ENCODE measurements around the gene RAB34.

The RAB34 gene, protein sequence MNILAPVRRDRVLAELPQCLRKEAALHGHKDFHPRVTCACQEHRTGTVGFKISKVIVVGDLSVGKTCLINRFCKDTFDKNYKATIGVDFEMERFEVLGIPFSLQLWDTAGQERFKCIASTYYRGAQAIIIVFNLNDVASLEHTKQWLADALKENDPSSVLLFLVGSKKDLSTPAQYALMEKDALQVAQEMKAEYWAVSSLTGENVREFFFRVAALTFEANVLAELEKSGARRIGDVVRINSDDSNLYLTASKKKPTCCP

DNA sequence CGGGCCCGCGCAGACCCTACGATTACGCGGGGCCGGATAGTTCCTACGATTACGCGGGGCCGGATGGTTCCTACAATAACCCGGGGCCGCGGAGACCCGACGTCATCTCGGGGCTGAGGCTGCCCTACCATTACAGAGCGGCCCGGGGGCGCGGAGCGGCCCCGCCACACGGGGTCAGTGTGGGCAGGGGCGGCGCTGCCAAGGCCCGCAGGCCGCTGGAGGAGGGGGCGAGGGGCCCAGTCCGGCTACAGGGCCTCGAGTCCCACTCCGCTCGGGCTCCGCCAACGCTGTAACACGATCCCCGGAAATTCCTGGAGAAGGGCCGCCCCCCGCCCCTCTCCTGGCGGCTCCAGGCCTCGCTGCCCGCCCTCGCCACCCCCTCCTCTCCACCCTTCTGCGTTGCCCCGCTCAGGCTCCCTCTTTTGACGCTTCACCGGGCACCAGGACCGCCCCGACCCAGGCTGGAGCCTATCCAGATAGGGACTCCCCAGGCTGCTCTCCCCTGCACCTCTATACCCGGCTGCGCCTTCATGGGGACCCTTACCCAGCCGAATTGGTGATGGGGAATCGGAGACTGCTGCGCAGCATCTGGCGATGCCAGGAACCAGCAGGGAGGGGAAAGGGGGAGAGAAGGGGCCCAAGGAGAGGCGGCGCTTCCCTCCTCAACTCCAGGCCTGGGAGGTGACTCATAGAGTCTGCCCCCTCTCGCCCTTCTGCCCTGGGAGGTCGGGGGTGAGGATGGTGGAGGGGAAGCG lies at the start of gene RAB34:
RAB34 (minus strand) TSS at position 291 of the 755 bp plus-strand sequence. CDS start 602 bp downstream, outside the sequence.
- peak in 1 of 2 donors; percentile 27 for DNase-seq

DNA sequence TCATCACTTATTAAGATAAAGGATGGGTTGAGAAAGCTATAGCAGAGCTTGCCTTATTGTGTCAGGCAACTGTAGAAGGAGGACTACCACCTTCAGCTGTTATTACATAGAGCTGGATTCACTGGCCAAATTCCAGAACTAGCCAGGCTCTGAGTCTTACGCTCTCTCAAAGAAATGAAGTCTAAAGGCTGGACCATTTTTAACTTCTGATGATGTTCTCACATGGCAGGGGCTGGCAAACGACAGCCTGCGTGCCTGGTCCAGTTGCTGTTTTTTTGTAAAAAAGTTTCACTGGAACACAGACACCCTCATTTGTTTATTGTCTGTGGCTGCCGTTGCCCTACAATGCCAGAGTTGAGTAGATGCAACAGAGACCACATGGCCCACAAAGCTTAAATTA lies 47.4 kb upstream of the RAB34 start:
- no peak for DNase-seq

DNA sequence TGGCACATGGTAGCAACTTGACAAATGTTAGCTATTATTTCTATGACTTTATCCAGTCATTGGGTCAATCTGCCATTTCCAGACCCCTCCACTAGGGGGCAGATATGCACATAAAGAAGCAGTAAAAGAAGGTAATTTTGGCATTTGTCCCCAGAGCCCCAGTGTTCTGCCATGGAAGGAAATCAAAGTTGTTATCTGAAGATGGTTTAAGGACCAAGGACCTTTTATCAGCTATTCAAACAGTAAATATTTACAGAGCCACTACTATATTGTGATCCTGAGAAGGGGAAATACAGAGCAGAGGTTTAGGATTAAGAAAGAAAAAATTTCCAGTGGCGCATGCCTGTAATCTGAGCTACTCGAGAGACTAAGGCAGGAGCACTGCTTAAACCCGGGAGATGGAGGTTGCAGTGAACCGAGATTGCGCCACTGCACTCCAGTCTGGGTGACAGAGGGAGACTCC lies 46.2 kb upstream of the RAB34 start:
- DNase-seq, result peak; percentile 25 to 66

DNA sequence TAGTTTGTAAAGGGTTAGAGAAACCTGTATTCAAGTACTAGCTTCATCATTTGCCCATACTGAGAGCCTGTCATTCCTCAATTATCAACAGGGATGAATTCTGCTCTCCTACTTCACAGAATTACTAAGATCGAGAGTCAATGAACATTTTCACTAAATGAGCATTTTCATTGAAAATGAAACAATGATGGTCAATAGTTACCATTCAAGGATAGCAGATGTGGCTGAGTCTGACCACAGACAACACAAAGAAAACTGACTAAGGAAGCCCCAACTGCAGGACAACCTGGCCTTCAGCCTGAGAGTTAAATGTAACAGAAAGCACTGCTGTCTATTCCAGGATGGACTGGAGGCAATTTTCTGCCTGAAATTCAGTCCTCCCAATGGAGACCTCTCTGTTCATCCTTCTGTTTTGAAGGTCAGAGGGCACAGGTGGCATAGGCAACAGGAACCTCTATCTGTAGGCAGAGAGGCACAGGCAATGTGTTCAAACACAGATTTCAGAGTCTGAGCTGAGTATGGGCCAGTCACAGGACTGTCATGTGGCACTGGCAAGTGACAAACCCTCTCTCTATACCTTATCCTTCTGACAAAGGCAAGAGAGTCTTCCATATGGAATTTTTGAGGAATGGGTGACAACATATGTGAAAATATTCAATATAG lies 45.6 kb upstream of the RAB34 start:
- no peak for DNase-seq

DNA sequence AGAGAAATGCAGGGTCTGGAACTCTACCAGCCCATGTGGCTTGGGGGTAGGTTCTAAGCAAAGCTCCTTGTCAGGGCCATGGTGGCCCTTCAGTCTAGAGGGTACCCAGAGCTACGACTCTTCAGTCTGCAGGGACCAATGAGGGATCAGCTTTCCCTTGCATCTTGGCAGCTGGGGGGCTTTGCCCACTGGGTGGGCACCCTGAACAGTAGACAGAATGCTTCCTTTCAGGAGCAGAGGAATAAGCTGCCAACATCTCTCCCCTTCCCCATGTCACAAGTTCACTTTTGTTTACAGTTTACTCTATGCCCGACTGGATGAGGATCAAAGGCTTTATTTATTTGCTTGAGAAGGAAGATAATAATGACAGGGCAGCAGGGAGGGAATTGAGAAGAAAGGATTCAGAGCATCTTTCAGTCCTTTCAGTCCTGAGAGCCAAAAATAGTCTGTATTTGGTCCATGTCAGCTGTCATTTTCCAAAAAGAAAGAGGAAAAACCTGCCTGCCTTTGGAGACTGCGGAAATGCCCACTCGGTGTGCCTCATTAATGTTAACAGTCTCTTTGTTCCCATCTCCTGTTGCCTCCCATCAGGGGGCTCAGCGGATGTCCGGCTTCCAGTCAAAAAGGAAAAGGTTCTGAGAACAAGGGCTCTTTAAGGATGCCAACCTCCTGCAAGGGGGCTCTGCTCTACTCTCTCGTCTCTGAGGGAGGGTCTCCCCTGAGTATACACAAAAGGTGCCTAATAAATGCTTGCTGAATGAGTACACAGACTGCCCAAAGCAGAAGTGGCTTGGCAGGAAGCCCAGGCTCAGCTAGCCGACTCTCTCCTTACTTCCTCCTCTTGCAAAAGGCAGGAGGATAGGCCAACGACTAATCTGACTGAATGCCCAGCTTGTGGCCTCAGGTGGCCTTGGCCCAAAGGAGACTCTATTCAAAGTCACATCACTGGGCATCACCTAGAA lies 43.2 kb upstream of the RAB34 start:
- peak in 1 of 2 donors; percentile 45 for DNase-seq

DNA sequence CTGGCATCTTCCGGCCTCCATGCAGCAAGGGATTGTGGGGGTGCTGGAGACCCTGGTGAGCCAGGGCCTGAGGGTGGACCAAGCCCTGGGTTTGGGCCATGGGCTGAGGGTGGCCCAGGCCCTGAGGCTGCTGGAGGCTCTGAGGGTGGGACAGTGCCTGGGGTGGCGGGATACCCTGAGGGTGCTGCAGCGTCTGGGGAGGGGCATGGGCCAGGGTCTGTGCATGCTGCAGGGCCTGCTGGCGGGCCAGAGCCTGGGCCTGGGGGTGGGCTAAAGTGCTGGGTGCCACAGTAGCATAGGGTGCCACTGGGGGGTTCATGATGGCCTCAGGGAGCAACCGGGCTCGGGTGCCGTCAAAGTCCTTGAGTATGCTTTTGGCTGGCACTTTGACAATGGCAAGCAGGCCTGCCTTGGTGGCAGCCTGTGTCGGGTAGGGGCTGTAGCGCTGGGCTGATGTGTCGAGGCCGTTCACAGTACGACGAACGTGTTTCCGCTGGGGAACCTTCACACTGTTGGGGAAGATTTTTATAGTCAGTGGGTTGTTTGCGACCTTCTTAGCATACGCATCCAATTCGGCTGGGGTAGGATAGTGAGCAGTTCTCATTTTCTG lies 41.7 kb upstream of the RAB34 start:
- DNase-seq, result no peak

DNA sequence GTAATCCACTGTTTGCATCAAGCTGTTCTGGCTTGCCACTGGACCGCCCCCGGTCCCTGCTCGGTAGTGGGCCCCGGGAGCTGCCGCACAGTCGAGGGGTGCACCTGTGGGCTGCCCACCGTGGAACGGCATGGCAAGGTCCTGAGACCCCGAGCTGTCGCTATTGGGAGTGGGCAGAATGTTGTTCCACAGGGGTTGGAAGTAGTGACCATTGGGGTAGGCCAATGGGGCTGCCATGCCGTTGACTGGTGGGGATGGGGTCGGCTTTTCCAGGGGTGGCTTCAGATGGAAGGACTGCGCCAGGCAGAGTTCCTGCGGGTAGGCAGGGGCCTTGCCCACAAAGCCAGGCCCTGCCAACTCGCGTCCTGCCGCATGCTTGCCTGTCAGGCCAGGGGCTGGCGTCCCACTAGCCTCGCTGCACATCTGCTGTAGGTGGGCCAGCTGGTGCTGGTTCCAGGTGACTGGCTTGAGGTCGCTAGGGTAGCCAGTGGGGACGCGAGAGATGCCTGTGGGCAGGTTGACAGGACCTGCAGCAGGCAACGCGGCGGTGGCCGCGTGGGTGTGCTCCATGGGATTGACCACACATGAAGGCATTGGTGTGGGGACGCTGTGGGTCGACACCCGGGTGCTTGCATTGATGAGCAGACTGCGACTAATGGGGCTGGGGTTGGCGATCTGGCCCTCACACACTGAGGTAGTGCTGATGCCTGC lies 40.9 kb upstream of the RAB34 start:
- DNase-seq, result no peak

DNA sequence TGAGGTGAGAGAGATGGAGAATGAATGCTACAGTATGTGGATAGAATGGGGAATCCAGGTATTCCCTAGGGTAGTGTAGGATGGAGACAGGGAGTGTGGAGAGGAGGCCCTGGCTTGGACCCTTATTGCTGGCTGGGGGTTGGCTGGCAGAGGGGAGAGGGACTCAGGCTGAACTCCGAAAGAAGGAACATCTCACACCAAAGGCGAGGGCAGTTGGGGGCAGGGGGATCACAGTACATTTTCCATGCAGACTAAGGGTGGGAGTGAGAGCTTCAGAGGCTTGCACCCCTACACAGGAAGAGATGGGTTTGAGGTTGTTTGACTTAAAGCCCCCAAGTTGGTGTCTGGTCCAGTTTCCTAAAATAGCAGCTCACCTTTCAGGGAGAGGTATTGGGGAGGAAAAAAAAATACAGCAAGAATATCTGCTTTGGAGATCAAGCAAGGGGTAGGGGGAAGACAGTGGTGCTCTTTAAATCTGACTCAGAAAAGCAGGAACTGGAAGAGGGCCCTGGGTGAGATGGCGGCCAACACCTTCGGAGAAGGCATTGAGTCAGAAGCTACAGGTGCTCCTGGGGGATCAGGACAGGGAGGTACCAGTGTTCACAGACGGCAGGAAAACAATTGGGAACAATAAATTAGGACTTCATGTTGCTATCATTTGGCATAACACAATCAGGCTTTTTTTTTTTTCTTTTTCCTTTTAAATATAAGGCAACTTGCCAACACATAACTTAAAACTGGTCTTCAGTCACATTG lies 38.6 kb upstream of the RAB34 start:
- DNase-seq, result no peak

DNA sequence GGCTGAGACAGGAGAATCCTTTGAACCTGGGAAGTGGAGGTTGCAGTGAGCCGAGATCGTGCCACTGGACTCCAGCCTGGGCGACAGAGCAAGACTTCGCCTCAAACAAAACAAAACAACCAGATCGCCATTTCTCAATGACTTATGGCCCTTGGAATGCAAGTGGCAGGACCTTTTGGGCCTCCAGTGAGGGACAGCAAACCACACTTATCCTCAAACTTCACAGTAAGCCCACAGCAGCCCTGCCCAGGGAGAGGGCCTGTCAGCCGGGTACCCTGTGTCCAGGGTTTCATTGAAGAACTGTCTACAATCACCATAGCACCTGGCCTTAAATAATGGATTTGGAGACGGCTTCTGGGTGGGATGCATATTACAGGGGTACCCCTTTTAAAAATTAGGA lies 37.8 kb upstream of the RAB34 start:
- no peak for DNase-seq

DNA sequence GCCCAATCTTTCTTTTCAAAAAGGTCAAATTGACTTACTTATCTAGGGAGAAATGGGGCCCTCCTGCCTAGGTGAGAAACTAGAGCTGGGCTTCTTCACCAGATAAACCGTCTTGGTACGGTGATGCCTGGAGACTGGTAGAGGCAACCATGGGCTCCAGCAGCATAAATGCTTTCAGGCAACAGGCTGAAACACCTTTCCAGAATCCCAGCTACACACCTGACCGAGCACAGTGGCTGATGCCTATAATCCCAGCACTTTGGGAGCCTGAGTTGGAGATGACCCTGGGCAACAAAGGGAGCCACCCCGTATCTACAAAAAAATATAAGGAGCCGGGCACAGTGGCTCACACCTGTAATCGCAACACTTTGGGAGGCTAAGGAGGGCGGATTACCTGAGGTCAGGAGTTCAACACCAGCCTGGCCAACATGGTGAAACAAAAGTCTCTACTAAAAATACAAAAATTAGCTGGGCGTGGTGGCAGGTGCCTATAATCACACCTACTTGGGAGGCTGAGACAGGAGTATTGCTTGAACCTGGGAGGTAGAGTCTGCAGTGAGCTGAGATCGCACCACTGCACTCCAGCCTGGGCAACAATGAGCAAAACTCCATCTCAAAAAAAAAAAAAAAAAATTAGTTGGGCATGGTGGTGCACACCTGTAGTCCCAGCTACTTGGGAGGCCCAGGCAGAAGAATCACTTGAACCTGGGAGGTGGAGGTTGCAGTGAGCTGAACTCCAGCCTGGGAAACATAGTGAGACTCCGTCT lies 34.1 kb upstream of the RAB34 start:
- DNase-seq, result no peak

DNA sequence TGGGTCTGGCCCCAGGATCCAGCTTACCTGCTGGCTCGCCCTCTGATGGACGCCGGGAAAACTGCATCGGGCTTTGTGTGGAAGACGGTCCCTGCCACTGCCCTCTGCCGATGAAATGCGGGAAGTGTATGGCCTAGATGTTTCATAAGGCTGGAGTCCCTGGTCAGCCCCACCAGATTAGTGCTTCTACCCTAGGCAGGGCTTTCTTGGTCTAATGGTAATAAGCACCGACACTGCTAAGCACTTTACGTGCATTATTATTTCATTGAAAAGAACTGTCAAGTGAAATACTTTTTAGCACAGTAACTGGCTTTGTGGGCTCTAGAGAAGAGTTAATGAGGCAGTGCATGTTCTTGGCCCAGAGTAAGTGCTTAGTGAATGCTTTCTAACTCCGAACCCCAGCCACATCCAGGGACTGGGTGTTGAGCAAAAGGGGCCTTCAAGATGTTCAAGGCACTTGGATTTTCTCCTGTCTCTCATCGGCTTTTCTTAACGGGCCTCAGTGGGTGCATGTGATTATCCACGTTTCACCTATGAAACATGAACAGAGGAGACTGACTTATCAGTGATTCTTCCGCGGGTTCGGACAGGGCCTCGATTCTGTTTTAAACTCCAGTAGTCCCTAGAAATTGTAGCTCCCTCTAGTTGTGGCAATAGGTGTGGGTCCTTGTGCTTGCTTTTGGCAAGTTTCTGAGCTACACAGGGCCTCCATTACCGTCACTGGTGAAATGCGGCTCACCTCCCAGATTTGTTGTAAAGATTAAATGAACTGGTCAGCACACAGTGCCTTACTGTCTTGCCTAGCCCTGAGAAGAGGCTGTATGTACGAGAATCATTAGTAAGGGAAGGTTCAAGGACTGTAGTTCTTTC lies 32.7 kb upstream of the RAB34 start:
- peak; percentile 90 for DNase-seq

DNA sequence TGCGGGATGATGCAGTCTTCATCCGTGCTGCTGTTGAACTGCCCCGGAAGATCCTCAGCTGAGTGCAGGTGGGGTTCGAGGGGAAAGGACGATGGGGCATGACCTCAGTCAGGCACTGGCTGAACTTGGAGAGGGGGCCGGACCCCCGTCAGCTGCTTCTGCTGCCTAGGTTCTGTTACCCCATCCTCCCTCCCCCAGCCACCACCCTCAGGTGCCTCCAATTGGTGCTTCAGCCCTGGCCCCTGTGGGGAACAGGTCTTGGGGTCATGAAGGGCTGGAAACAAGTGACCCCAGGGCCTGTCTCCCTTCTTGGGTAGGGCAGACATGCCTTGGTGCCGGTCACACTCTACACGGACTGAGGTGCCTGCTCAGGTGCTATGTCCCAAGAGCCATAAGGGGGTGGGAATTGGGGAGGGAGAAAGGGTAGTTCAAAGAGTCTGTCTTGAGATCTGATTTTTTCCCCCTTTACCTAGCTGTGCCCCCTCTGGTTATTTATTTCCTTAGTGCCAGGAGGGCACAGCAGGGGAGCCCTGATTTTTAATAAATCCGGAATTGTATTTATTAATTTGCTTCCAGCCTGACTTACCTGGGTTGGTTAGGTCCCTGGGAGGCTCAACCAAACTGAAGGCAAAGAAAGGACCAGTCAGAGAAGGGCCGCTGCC lies 32.0 kb upstream of the RAB34 start:
- DNase-seq, result no peak

DNA sequence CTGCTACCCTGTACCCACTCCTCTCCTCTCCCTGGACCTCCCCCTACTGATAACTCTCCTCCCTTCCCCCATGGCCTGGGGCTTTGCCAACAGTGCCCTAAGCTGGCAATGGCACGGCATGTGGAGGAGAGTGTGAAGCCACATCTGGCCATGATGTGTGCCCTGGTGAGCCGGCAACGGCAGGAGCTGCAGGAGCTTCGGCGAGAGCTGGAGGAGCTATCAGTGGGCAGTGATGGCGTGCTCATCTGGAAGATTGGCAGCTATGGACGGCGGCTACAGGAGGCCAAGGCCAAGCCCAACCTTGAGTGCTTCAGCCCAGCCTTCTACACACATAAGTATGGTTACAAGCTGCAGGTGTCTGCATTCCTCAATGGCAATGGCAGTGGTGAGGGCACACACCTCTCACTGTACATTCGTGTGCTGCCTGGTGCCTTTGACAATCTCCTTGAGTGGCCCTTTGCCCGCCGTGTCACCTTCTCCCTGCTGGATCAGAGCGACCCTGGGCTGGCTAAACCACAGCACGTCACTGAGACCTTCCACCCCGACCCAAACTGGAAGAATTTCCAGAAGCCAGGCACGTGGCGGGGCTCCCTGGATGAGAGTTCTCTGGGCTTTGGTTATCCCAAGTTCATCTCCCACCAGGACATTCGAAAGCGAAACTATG lies 31.3 kb upstream of the RAB34 start:
- no peak for DNase-seq

DNA sequence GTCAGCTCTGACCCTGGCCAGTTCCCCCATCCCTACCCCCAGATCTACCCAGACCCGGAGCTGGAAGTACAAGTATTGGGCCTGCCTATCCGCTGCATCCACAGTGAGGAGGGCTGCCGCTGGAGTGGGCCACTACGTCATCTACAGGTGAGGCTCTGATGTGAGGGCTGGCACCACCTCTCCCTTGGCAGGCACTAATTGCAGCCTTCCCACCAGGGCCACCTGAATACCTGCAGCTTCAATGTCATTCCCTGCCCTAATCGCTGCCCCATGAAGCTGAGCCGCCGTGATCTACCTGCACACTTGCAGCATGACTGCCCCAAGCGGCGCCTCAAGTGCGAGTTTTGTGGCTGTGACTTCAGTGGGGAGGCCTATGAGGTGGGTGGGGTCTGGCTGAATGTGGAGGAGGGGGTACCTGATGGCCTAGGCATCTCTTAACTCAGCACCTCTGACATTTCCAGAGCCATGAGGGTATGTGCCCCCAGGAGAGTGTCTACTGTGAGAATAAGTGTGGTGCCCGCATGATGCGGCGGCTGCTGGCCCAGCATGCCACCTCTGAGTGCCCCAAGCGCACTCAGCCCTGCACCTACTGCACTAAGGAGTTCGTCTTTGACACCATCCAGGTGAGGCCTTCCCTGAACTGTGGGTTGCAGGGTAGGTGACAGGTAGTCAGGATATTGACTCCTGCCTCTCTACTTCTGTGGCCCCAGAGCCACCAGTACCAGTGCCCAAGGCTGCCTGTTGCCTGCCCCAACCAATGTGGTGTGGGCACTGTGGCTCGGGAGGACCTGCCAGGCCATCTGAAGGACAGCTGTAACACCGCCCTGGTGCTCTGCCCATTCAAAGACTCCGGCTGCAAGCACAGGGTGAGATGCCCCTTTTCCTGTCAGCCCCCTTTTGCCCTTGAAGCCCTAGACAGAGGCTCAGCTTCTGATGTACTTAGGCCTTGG lies 30.4 kb upstream of the RAB34 start:
- DNase-seq, result no peak

DNA sequence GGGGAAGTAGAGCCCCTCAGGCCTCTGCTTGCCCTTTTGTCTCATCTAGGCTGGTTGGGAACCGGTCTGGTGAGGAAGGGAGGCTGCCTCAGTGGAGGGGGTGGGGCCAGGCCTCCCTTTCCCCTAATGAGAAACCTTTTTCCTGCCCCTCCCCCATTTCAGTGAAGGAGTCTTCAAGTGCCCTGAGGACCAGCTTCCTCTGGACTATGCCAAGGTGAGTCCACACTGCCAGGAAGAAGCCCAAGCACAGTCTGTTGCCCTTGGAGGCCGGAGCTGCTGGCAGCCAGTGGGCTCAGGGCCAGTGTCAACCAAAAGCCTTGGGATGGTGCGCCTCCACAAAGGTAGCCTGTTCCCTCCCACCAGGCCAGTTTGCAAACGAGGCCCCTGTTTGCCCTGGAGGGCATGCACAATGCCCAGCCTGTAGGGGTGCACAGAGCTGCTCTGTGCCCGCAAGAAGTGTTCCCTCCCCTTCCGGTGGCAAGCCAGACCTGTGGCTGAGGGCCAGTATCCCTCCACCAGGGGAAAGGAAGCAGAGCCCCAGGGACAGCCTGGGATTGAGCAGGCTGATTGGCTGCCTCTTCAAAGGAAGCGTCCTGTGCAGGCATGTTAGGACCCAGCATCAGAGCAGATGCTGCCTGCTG lies 29.5 kb upstream of the RAB34 start:
- DNase-seq, result peak; percentile 41 to 75

DNA sequence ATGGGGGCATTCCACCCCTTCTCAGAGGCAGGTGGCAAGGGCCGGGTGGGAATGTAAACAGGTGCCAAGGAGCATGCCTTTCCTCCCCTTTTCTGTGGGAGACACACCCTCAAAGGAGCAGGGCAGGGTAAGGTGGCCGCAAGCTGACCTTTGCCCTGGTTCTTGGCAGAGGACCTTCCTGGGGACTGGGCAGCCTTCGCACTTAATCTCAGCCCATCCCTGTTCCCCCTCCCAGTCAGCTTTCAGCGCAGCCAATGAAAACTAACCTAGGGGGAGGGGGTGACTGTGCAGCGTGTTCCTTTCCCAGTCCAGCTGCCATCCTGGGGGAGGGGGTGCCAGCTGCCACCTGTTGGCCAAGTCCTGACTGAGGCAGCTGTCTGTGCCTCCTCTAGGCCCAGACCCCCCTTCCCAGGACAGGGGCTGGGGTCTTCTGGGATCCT lies 29.0 kb upstream of the RAB34 start:
- DNase-seq, result peak; percentile 33 to 38

All from hippocampal formation (tissue), 2 donors.